HepG2 (cell line): ENCODE data around the gene PAPPA. TPM values are rescaled to one million over a fixed set of nuclear protein-coding genes. Genes with fewer than 3 reads are reported as not detected.

Experiments used
- AHDC1 ChIP-seq: sonication (generic); formaldehyde crosslinking; IDR thresholded peaks from 2 replicates; pipeline ENCODE4 v1.5.1; 2020; ENCODE audit warnings: mild to moderate bottlenecking, missing genetic modification reagents, borderline replicate concordance
- ARNTL ChIP-seq: sonication (generic); formaldehyde crosslinking; IDR thresholded peaks from 2 replicates; pipeline ENCODE4 v1.4.0; 2020; ENCODE audit warnings: mild to moderate bottlenecking, missing genetic modification reagents
- CEBPZ ChIP-seq: IDR thresholded peaks from 2 replicates; pipeline ENCODE4 v1.6.1; 2012; ENCODE audit warnings: low read length, improper control_type of control experiment
- ESRRA ChIP-seq: sonication (generic); formaldehyde crosslinking; IDR thresholded peaks from 2 replicates; pipeline ENCODE4 v1.5.1; 2020; ENCODE audit warnings: mild to moderate bottlenecking, low read depth, missing genetic modification reagents
- ETV6 ChIP-seq: sonication (generic); formaldehyde crosslinking; conservative IDR thresholded peaks from 2 replicates; pipeline ENCODE4 v1.4.0; 2020; ENCODE audit warnings: missing genetic modification reagents
- MZF1 ChIP-seq: sonication (generic); formaldehyde crosslinking; IDR thresholded peaks from 2 replicates; pipeline ENCODE4 v1.8.1; 2023; ENCODE audit warnings: mild to moderate bottlenecking, missing genetic modification reagents, borderline replicate concordance
- SUZ12 ChIP-seq: fragments of 150-350 bp; IDR thresholded peaks from 2 replicates; pipeline ENCODE4 v1.6.1; 2014; ENCODE audit warnings: low read depth, low read length
- TCF7 ChIP-seq: sonication (generic); IDR thresholded peaks from 2 replicates; pipeline ENCODE4 v1.6.1; 2016; ENCODE audit warnings: antibody characterized with exemption, low read depth
- ZNF383 ChIP-seq: sonication (generic); formaldehyde crosslinking; IDR thresholded peaks from 2 replicates; pipeline ENCODE4 v1.4.0; 2020; ENCODE audit warnings: missing genetic modification reagents, mild to moderate bottlenecking, borderline replicate concordance
- ZNF607 ChIP-seq: sonication (generic); formaldehyde crosslinking; IDR thresholded peaks from 2 replicates; pipeline ENCODE4 v1.5.1; 2020; ENCODE audit warnings: missing genetic modification reagents, mild to moderate bottlenecking, borderline replicate concordance
- ZUFSP ChIP-seq: sonication (generic); formaldehyde crosslinking; IDR thresholded peaks from 2 replicates; pipeline ENCODE4 v1.9.0; 2021; ENCODE audit warnings: missing genetic modification reagents, mild to moderate bottlenecking, borderline replicate concordance
- polyA plus RNA-seq, 8 experiments: library from polyadenylated mRNA; depleted of rRNA in 3 of 8; stranded (reverse) in 7 of 8; unstranded in 1 of 8; fragments of >200 nt; fragmentation: Illumina TruSeq in 4 of 8; extraction: Trizol in 4 of 8; gene quantifications; 2 replicates each; pipeline versions ENCODE4 v1.2.1 to v1.2.3, GENCODE V29; 2011 to 2016; ENCODE audit warnings: low read depth in 4 of 8, missing spikeins in 1 of 8, mixed read lengths in 1 of 8; ENCODE audit not compliant: insufficient read depth in 1 of 8
- total RNA-seq, 5 experiments: library from RNA; depleted of rRNA; stranded (reverse); fragments of >200 nt; fragmentation: Illumina TruSeq; extraction: Trizol; gene quantifications; 2 replicates each; pipeline ENCODE4 v1.2.3, GENCODE V29; 2016; ENCODE audit warnings: low read depth in 1 of 5

PAPPA gene
- total and polyA plus RNA-seq, 2 of the 13 experiments (the other 11 are each of a cell fraction or from before 2014, with no cell fraction given): 0.09 to 0.11 TPM

GRCh38 chr9:116204252-116204882 is 50.8 kb downstream of the PAPPA start (continued):
- TF ChIP-seq ZUFSP (no peak), ARNTL (no peak), TCF7 (no peak), ZNF383 (no peak), ZNF607 (no peak), AHDC1 (CRISPR knock-in tag) (peak; percentile 86; the same call in 1 of the 2 replicates), ESRRA (no peak), MZF1 (no peak), CEBPZ (no peak), ETV6 (CRISPR knock-in tag) (no peak), SUZ12 (no peak)
